HG03460 (cell line): Measurements from ENCODE around the gene RNASE11.

Source experiments
- ATAC-seq: cut with Tn5 transposase; IDR thresholded peaks from one replicate; pipeline ENCODE4 v1.9.1; 2021; ENCODE audit not compliant: unreplicated experiment

Gene RNASE11

DNA sequence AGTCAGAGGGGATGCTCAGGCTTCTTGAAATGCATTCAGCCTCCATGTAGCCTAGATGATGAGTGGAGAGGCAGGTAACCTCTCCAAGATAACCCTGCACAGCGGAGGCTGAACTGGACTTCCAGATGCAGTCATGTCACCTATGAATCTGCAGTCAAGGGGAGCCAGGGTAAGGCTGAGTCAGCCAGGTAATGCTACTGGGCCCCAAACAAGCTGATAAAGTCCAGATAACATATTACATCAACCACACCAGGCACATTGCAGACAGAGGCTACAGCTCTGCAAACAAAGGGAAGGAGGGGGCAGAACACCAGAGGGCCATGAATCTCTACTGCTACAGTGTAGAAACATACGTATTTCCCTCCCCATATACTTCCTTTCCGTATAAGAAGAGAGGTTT, 40.9 kb downstream of the RNASE11 start:
- ATAC-seq = no peak

DNA sequence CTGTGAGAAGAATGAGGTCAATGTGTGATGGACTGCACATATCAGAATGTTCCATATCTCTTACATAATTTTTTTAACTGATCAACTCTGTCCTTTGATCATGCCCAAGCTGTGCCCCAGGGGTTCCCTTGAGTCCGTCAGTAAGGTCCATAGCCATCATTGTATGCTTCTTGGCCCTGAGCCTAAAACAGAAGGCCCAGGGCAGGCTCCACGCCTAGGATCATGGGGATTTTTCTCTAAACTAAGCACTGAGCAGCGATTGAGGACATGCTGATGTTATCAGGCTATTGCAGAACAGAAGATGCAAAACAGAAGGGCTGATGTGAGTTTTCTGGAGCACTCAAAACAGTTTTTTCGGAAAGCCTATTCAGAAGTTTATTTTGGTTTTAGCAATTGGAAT, 47.9 kb downstream of the RNASE11 start:
- no peak for ATAC-seq
